ENCODE results near the gene GSX1.

The GSX1 gene

GRCh38 chr13:27782151-27782550, 10.1 kb upstream of the GSX1 start:
- no peak overlapping the region for H3K4me3 ChIP-seq (ENCODE audit: low read depth, low read length)
- H3K4me1 ChIP-seq (ENCODE audit: control insufficient read depth, insufficient read depth, low read length) = 0 out of 2 replicates have a peak, but pooled peaks cover 6% of the 10 kb centered on the region
- no peaks in the 10 kb centered on the region for H3K9me3 ChIP-seq (ENCODE audit: control insufficient read depth, insufficient read depth, low read length)
- H3K9ac ChIP-seq (ENCODE audit: low read depth, low read length) = no peak overlapping the region
- no peaks in the 10 kb centered on the region for H3K36me3 ChIP-seq (ENCODE audit: control insufficient read depth, insufficient read depth, low read length)
- H3K27me3 ChIP-seq (ENCODE audit: control insufficient read depth, insufficient read depth, low read length) = peaks cover 62% of the 10 kb centered on the region
- H3K27ac ChIP-seq (ENCODE audit: low read depth, low read length) = peak overlapping the region; percentile 7

GRCh38 chr13:27783111-27783510, 9.2 kb upstream of the GSX1 start:
- Histone ChIP-seq H3K36me3 (ENCODE audit: control insufficient read depth, insufficient read depth, low read length) (no peaks in the 10 kb centered on the region), H3K4me1 (ENCODE audit: control insufficient read depth, insufficient read depth, low read length) (0 out of 2 replicates have a peak, but pooled peaks cover 6% of the 10 kb centered on the region), H3K27me3 (ENCODE audit: control insufficient read depth, insufficient read depth, low read length) (peaks cover 67% of the 10 kb centered on the region), H3K9me3 (ENCODE audit: control insufficient read depth, insufficient read depth, low read length) (no peaks in the 10 kb centered on the region), H3K27ac (ENCODE audit: low read depth, low read length) (no peak overlapping the region), H3K9ac (ENCODE audit: low read depth, low read length) (no peak overlapping the region), H3K4me3 (ENCODE audit: low read depth, low read length) (no peak overlapping the region)

- Histone ChIP-seq H3K36me3 (ENCODE audit: control insufficient read depth, insufficient read depth, low read length) (no peaks in the 10 kb centered on the region), H3K9ac (ENCODE audit: low read depth, low read length) (no peak overlapping the region), H3K27me3 (ENCODE audit: control insufficient read depth, insufficient read depth, low read length) (peaks cover 97% of the 10 kb centered on the region), H3K4me3 (ENCODE audit: low read depth, low read length) (no peak overlapping the region), H3K27ac (ENCODE audit: low read depth, low read length) (no peak overlapping the region), H3K9me3 (ENCODE audit: control insufficient read depth, insufficient read depth, low read length) (no peaks in the 10 kb centered on the region), H3K4me1 (ENCODE audit: control insufficient read depth, insufficient read depth, low read length) (peaks cover 24% of the 10 kb centered on the region)
These were observed 4.0 kb upstream of the GSX1 start for GRCh38 chr13:27788271-27788670.

DNA sequence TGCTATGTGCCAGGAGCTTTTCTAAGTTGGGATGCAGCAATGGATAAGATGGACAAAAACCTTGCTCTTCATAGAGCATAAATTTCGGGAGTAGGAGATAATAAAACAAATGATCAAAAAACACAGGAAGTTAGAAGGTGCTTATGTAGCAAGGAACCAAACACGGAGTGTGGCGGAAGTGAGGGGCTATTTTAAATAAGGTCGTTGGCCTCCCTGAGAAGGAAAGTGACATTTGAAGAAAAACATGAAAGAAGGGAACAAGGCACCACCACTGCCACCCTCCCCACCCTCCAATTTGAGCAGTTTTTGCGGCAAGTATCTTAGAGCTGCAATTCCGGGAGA, 3.2 kb upstream of the GSX1 start:
- Histone ChIP-seq H3K27ac (ENCODE audit: low read depth, low read length) (no peak overlapping the region), H3K4me3 (ENCODE audit: low read depth, low read length) (no peak overlapping the region), H3K36me3 (ENCODE audit: control insufficient read depth, insufficient read depth, low read length) (no peaks in the 10 kb centered on the region), H3K27me3 (ENCODE audit: control insufficient read depth, insufficient read depth, low read length) (peaks cover 98% of the 10 kb centered on the region), H3K9ac (ENCODE audit: low read depth, low read length) (no peak overlapping the region), H3K9me3 (ENCODE audit: control insufficient read depth, insufficient read depth, low read length) (no peaks in the 10 kb centered on the region), H3K4me1 (ENCODE audit: control insufficient read depth, insufficient read depth, low read length) (peaks cover 32% of the 10 kb centered on the region)

DNA sequence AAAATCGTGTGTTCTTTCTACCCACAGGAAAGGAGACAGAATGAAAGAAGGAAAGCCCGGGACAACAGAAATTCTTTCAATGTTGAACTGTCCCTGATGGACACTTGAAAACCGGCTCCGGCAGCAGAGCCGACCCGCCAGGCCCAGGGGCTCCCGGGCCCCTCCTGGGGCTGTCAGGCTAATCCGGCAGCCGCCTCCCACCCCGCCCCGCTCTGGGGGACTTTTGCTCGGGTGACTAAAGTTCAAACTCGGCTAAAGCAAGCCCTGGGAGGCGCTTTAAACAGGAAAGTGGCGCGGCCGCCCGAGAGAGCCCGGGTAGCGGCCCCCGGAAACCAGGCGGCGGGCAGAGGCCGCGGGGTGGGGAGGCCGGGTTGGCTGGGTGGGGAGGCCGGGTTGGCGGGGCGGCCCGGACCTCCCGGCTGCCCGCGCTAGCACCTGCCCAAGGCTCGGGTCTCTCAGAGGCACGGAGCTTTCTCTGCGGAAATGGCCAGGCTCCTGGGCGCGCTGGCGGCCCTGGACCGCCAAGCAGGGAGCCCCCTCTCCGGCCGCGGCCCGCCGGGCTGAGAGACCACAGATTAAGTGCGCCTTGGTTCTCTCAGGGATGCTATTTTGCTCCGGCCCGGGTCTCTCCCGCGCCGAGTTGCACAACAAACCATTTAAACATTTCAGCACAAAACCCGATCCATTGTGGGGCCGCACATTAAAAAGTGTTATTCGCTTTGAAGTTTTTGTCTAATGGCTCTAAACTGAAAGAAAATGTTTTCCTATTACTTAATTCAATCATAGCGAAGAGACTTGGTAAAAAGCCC, 2.6 kb upstream of the GSX1 start:
- no peaks in the 10 kb centered on the region for H3K9me3 ChIP-seq (ENCODE audit: control insufficient read depth, insufficient read depth, low read length)
- H3K9ac ChIP-seq (ENCODE audit: low read depth, low read length) = no peak overlapping the region
- no peaks in the 10 kb centered on the region for H3K36me3 ChIP-seq (ENCODE audit: control insufficient read depth, insufficient read depth, low read length)
- H3K27me3 ChIP-seq (ENCODE audit: control insufficient read depth, insufficient read depth, low read length) = peaks cover 98% of the 10 kb centered on the region
- H3K4me1 ChIP-seq (ENCODE audit: control insufficient read depth, insufficient read depth, low read length) = peaks cover 36% of the 10 kb centered on the region
- peak overlapping the region; percentile 38 for H3K4me3 ChIP-seq (ENCODE audit: low read depth, low read length)
- H3K27ac ChIP-seq (ENCODE audit: low read depth, low read length) = no peak overlapping the region

GRCh38 chr13:27790523-27790922, 1.8 kb upstream of the GSX1 start:
- Histone ChIP-seq H3K4me3 (ENCODE audit: low read depth, low read length) (0 out of 2 replicates have a peak overlapping the region, but pooled peaks have one; percentile 30), H3K4me1 (ENCODE audit: control insufficient read depth, insufficient read depth, low read length) (peaks cover 43% of the 10 kb centered on the region), H3K36me3 (ENCODE audit: control insufficient read depth, insufficient read depth, low read length) (no peaks in the 10 kb centered on the region), H3K9ac (ENCODE audit: low read depth, low read length) (no peak overlapping the region), H3K9me3 (ENCODE audit: control insufficient read depth, insufficient read depth, low read length) (no peaks in the 10 kb centered on the region), H3K27me3 (ENCODE audit: control insufficient read depth, insufficient read depth, low read length) (peaks cover 98% of the 10 kb centered on the region), H3K27ac (ENCODE audit: low read depth, low read length) (no peak overlapping the region)

GRCh38 chr13:27791146-27791900, 960 bp upstream of the GSX1 start:
- Histone ChIP-seq H3K27me3 (ENCODE audit: control insufficient read depth, insufficient read depth, low read length) (peaks cover 100% of the 10 kb centered on the region), H3K27ac (ENCODE audit: low read depth, low read length) (no peak overlapping the region), H3K36me3 (ENCODE audit: control insufficient read depth, insufficient read depth, low read length) (no peaks in the 10 kb centered on the region), H3K9me3 (ENCODE audit: control insufficient read depth, insufficient read depth, low read length) (no peaks in the 10 kb centered on the region), H3K9ac (ENCODE audit: low read depth, low read length) (no peak overlapping the region), H3K4me3 (ENCODE audit: low read depth, low read length) (0 out of 2 replicates have a peak overlapping the region, but pooled peaks have one; percentile 30), H3K4me1 (ENCODE audit: control insufficient read depth, insufficient read depth, low read length) (peaks cover 48% of the 10 kb centered on the region)

- H3K4me1 ChIP-seq (ENCODE audit: control insufficient read depth, insufficient read depth, low read length) = peaks cover 53% of the 10 kb centered on the region
- H3K36me3 ChIP-seq (ENCODE audit: control insufficient read depth, insufficient read depth, low read length) = no peaks in the 10 kb centered on the region
- no peak overlapping the region for H3K4me3 ChIP-seq (ENCODE audit: low read depth, low read length)
- H3K27ac ChIP-seq (ENCODE audit: low read depth, low read length) = no peak overlapping the region
- no peak overlapping the region for H3K9ac ChIP-seq (ENCODE audit: low read depth, low read length)
- H3K9me3 ChIP-seq (ENCODE audit: control insufficient read depth, insufficient read depth, low read length) = no peaks in the 10 kb centered on the region
- H3K27me3 ChIP-seq (ENCODE audit: control insufficient read depth, insufficient read depth, low read length) = peaks cover 100% of the 10 kb centered on the region
These were observed 336 bp upstream of the GSX1 start for GRCh38 chr13:27791901-27792392.

DNA sequence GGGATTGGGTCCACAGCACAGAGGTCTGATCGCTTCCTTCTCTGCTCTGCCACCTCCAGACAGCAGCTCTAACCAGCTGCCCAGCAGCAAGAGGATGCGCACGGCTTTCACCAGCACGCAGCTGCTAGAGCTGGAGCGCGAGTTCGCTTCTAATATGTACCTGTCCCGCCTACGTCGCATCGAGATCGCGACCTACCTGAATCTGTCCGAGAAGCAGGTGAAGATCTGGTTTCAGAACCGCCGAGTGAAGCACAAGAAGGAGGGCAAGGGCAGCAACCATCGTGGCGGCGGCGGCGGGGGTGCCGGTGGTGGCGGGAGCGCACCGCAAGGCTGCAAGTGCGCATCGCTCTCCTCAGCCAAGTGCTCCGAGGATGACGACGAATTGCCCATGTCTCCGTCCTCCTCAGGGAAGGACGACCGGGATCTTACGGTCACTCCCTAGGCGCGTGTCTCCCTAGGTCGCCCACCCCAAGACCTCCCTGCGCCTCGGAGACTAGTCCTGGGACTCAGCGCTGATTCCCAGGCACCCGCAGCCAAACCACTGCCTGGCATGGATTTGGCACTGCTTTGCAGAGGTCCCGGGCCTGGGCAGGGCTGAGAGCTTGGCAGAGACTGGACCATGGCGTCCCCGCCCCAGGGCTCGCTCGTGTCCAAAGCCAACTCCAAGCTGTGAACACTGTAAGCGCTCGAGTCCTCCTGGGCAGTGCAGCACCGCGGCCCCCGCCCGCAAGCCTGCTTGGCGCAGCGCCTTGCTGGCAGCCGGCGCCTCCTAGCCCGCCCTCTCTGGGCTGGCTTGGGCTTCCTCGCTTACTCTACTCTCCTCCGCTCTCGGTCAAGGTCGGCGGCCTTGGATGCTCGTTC, 1.5 kb downstream of the GSX1 start:
- no peaks in the 10 kb centered on the region for H3K9me3 ChIP-seq (ENCODE audit: control insufficient read depth, insufficient read depth, low read length)
- peak overlapping the region; percentile 7; the same call in 1 of the 2 replicates for H3K4me3 ChIP-seq (ENCODE audit: low read depth, low read length)
- no peak overlapping the region for H3K27ac ChIP-seq (ENCODE audit: low read depth, low read length)
- H3K27me3 ChIP-seq (ENCODE audit: control insufficient read depth, insufficient read depth, low read length) = peaks cover 100% of the 10 kb centered on the region
- peaks cover 57% of the 10 kb centered on the region for H3K4me1 ChIP-seq (ENCODE audit: control insufficient read depth, insufficient read depth, low read length)
- H3K36me3 ChIP-seq (ENCODE audit: control insufficient read depth, insufficient read depth, low read length) = no peaks in the 10 kb centered on the region
- no peak overlapping the region for H3K9ac ChIP-seq (ENCODE audit: low read depth, low read length)

GRCh38 chr13:27794368-27794691, 2.0 kb downstream of the GSX1 start:
- Histone ChIP-seq H3K9ac (ENCODE audit: low read depth, low read length) (no peak overlapping the region), H3K27ac (ENCODE audit: low read depth, low read length) (no peak overlapping the region), H3K27me3 (ENCODE audit: control insufficient read depth, insufficient read depth, low read length) (peaks cover 100% of the 10 kb centered on the region), H3K9me3 (ENCODE audit: control insufficient read depth, insufficient read depth, low read length) (no peaks in the 10 kb centered on the region), H3K4me1 (ENCODE audit: control insufficient read depth, insufficient read depth, low read length) (peaks cover 51% of the 10 kb centered on the region), H3K4me3 (ENCODE audit: low read depth, low read length) (no peak overlapping the region), H3K36me3 (ENCODE audit: control insufficient read depth, insufficient read depth, low read length) (no peaks in the 10 kb centered on the region)
